HepG2 (cell line): ENCODE results near the gene IRAK4. TPM values are rescaled to one million over a fixed set of nuclear protein-coding genes. Genes with fewer than 3 reads are reported as not detected.

ENCODE experiments used
- AKAP8 ChIP-seq: sonication (generic); formaldehyde crosslinking; IDR thresholded peaks from 2 replicates; pipeline ENCODE4 v1.5.1; 2020; ENCODE audit warnings: mild to moderate bottlenecking, missing genetic modification reagents
- CHD4 ChIP-seq: fragments of 200-600 bp; sonication (generic); IDR thresholded peaks from 2 replicates; pipeline ENCODE4 v1.7.0; 2017; ENCODE audit warnings: mild to moderate bottlenecking, low read length, borderline replicate concordance
- ELF1 ChIP-seq: sonication (generic); formaldehyde crosslinking; IDR thresholded peaks from 2 replicates; pipeline ENCODE4 v1.4.0; 2020; ENCODE audit warnings: missing genetic modification reagents
- LCORL ChIP-seq, 2 experiments: fragments of 450-650 bp in 1 of 2; sonication (generic) in 1 of 2; formaldehyde crosslinking in 1 of 2; IDR thresholded peaks; 2 replicates each; pipeline versions ENCODE4 v1.5.0 to v1.6.1; 2017 to 2020; ENCODE audit warnings: antibody characterized with exemption in 1 of 2, missing genetic modification reagents in 1 of 2
- SMAD9 ChIP-seq: sonication (generic); formaldehyde crosslinking; IDR thresholded peaks from 2 replicates; pipeline ENCODE4 v1.5.1; 2020; ENCODE audit warnings: mild to moderate bottlenecking, missing genetic modification reagents
- ZBTB44 ChIP-seq: sonication (generic); formaldehyde crosslinking; IDR thresholded peaks from 2 replicates; pipeline ENCODE4 v1.4.0; 2020; ENCODE audit warnings: missing genetic modification reagents
- ZFP36 ChIP-seq: fragments of 150-350 bp; IDR thresholded peaks from 2 replicates; pipeline ENCODE4 v1.6.1; 2018; ENCODE audit warnings: borderline replicate concordance, low read length, low read depth; ENCODE audit not compliant: partially characterized antibody
- ZNF205 ChIP-seq: IDR thresholded peaks from 2 replicates; pipeline ENCODE4 v1.6.1; 2018; ENCODE audit warnings: missing biosample characterization, missing genetic modification reagents
- ZNF224 ChIP-seq: sonication (generic); formaldehyde crosslinking; IDR thresholded peaks from 2 replicates; pipeline ENCODE4 v1.5.0; 2020; ENCODE audit warnings: mild to moderate bottlenecking, missing genetic modification reagents
- ZNF441 ChIP-seq: sonication (generic); formaldehyde crosslinking; IDR thresholded peaks from 2 replicates; pipeline ENCODE4 v1.7.0; 2021; ENCODE audit warnings: missing genetic modification reagents, borderline replicate concordance
- ZNF503 ChIP-seq: sonication (generic); formaldehyde crosslinking; IDR thresholded peaks from 2 replicates; pipeline ENCODE4 v1.4.0; 2020; ENCODE audit warnings: missing genetic modification reagents
- ZNF563 ChIP-seq: sonication (generic); formaldehyde crosslinking; IDR thresholded peaks from 2 replicates; pipeline ENCODE4 v1.8.0; 2022; ENCODE audit warnings: mild to moderate bottlenecking, moderate library complexity, missing genetic modification reagents
- ZNF790 ChIP-seq: sonication (generic); formaldehyde crosslinking; IDR thresholded peaks from 2 replicates; pipeline ENCODE4 v1.8.0; 2022; ENCODE audit warnings: missing genetic modification reagents, mild to moderate bottlenecking, borderline replicate concordance
- ZNF883 ChIP-seq: sonication (generic); formaldehyde crosslinking; IDR thresholded peaks from 2 replicates; pipeline ENCODE4 v1.5.1; 2020; ENCODE audit warnings: mild to moderate bottlenecking, missing genetic modification reagents; ENCODE audit errors: not compliant biosample characterization
- polyA plus RNA-seq, 8 experiments: library from polyadenylated mRNA; depleted of rRNA in 3 of 8; stranded (reverse) in 7 of 8; unstranded in 1 of 8; fragments of >200 nt; fragmentation: Illumina TruSeq in 4 of 8; extraction: Trizol in 4 of 8; gene quantifications; 2 replicates each; pipeline versions ENCODE4 v1.2.1 to v1.2.3, GENCODE V29; 2011 to 2016; ENCODE audit warnings: low read depth in 4 of 8, missing spikeins in 1 of 8, mixed read lengths in 1 of 8; ENCODE audit not compliant: insufficient read depth in 1 of 8
- total RNA-seq, 5 experiments: library from RNA; depleted of rRNA; stranded (reverse); fragments of >200 nt; fragmentation: Illumina TruSeq; extraction: Trizol; gene quantifications; 2 replicates each; pipeline ENCODE4 v1.2.3, GENCODE V29; 2016; ENCODE audit warnings: low read depth in 1 of 5
- TF ChIP-seq, protein P1 (sequence below): sonication (generic); formaldehyde crosslinking; IDR thresholded peaks from 2 replicates; pipeline ENCODE4 v1.8.1; 2023; ENCODE audit warnings: mild to moderate bottlenecking, missing genetic modification reagents, borderline replicate concordance
- TF ChIP-seq, protein P2 (sequence below): sonication (generic); formaldehyde crosslinking; IDR thresholded peaks from 2 replicates; pipeline ENCODE4 v1.5.1; 2020; ENCODE audit warnings: missing genetic modification reagents, mild to moderate bottlenecking, borderline replicate concordance
- TF ChIP-seq, protein P3 (sequence below): sonication (generic); formaldehyde crosslinking; IDR thresholded peaks from 2 replicates; pipeline ENCODE4 v1.8.1; 2023; ENCODE audit warnings: mild to moderate bottlenecking, moderate library complexity, missing genetic modification reagents
- TF ChIP-seq, protein P4 (sequence below): sonication (generic); formaldehyde crosslinking; IDR thresholded peaks from 2 replicates; pipeline ENCODE4 v1.4.0; 2020; ENCODE audit warnings: mild to moderate bottlenecking, low read depth, missing genetic modification reagents
- TF ChIP-seq, protein P5 (sequence below): sonication (generic); formaldehyde crosslinking; IDR thresholded peaks from 2 replicates; pipeline ENCODE4 v1.4.0; 2020; ENCODE audit warnings: missing genetic modification reagents

Gene IRAK4
- total and polyA plus RNA-seq, 2 of the 13 experiments (the other 11 are each of a cell fraction or from before 2014, with no cell fraction given): 6.6 to 7.1 TPM

GRCh38 chr12:43805860-43806736 lies 47.3 kb downstream of the IRAK4 start, which contains the start of gene TWF1 (continued):
- TF ChIP-seq CHD4 (no peak), SMAD9 (CRISPR knock-in tag) (no peak), ZNF883 (CRISPR knock-in tag) (peak; percentile 66), ZNF441 (CRISPR knock-in tag) (0 out of 2 replicates have a peak, but pooled peaks have one; percentile 46), LCORL (IDR thresholded peaks at IDR 0.05) (no peak), LCORL (CRISPR knock-in tag; IDR thresholded peaks at IDR 0.05) (peak; percentile 44; the same call in 1 of the 2 replicates), ELF1 (peak; percentile 27), ZNF503 (CRISPR knock-in tag) (no peak), ZNF563 (peak; percentile 78), ZNF224 (no peak), ZFP36 (no peak), AKAP8 (CRISPR knock-in tag) (peak; percentile 50; the same call in 1 of the 2 replicates), ZNF205 (CRISPR knock-in tag) (no peak), ZBTB44 (CRISPR knock-in tag) (no peak), ZNF790 (no peak)
- TF ChIP-seq, protein P1, sequence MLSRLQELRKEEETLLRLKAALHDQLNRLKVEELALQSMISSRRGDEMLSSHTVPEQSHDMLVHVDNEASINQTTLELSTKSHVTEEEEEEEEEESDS (CRISPR knock-in tag): no peak
- TF ChIP-seq, protein P2, sequence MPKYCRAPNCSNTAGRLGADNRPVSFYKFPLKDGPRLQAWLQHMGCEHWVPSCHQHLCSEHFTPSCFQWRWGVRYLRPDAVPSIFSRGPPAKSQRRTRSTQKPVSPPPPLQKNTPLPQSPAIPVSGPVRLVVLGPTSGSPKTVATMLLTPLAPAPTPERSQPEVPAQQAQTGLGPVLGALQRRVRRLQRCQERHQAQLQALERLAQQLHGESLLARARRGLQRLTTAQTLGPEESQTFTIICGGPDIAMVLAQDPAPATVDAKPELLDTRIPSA: no peak
- TF ChIP-seq, protein P3, sequence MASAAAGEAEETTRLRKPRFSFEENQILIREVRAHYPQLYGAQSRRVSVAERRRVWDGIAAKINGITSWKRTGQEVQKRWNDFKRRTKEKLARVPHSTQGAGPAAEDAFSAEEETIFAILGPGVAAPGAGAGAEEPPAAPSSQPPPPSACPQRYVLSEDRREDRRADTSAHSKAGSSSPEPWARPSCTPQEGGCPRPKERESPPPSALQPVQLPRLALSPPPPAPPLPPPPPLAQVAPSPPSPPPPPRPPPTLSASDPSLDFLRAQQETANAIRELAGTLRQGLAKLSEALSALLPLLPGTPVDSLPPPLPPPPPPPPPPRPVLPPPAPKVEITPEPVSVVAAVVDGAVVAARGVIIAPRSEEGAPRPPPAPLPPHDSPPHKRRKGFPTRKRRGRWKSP (CRISPR knock-in tag): 0 out of 2 replicates have a peak, but pooled peaks have one; percentile 53
- TF ChIP-seq, protein P4, sequence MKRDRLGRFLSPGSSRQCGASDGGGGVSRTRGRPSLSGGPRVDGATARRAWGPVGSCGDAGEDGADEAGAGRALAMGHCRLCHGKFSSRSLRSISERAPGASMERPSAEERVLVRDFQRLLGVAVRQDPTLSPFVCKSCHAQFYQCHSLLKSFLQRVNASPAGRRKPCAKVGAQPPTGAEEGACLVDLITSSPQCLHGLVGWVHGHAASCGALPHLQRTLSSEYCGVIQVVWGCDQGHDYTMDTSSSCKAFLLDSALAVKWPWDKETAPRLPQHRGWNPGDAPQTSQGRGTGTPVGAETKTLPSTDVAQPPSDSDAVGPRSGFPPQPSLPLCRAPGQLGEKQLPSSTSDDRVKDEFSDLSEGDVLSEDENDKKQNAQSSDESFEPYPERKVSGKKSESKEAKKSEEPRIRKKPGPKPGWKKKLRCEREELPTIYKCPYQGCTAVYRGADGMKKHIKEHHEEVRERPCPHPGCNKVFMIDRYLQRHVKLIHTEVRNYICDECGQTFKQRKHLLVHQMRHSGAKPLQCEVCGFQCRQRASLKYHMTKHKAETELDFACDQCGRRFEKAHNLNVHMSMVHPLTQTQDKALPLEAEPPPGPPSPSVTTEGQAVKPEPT (CRISPR knock-in tag): peak; percentile 41; the same call in 1 of the 2 replicates
- TF ChIP-seq, protein P5, sequence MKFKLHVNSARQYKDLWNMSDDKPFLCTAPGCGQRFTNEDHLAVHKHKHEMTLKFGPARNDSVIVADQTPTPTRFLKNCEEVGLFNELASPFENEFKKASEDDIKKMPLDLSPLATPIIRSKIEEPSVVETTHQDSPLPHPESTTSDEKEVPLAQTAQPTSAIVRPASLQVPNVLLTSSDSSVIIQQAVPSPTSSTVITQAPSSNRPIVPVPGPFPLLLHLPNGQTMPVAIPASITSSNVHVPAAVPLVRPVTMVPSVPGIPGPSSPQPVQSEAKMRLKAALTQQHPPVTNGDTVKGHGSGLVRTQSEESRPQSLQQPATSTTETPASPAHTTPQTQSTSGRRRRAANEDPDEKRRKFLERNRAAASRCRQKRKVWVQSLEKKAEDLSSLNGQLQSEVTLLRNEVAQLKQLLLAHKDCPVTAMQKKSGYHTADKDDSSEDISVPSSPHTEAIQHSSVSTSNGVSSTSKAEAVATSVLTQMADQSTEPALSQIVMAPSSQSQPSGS (CRISPR knock-in tag): no peak
